HG02642 (cell line): Measurements from ENCODE around the gene MORF4L1.
A peak's percentile ranks its signal among the peaks of the same experiment; 100 is the strongest.
"Not testable (repeated sequence)": the region's sequence is repeated elsewhere in the genome, so short reads cannot be mapped to it uniquely, and the experiment has no call there.

ENCODE experiments used
- ATAC-seq: cut with Tn5 transposase; IDR thresholded peaks from one replicate; pipeline ENCODE4 v1.9.1; 2021; ENCODE audit warnings: mild to moderate bottlenecking; ENCODE audit not compliant: unreplicated experiment, poor library complexity

Gene MORF4L1

GRCh38 chr15:78854833-78855372 lies 17.8 kb upstream of the MORF4L1 start:
- no peak for ATAC-seq

- ATAC-seq = no peak
Observed at GRCh38 chr15:78855746-78856145, 16.9 kb upstream of the MORF4L1 start.

- peak; percentile 78 for ATAC-seq
Observed at GRCh38 chr15:78859971-78860719, 12.5 kb upstream of the MORF4L1 start.

- not testable (repeated sequence) for ATAC-seq
Observed at GRCh38 chr15:78865585-78865984, 7.1 kb upstream of the MORF4L1 start.

- not testable (repeated sequence) for ATAC-seq
Observed at GRCh38 chr15:78866031-78866430, 6.7 kb upstream of the MORF4L1 start.

- ATAC-seq = no peak
Observed at GRCh38 chr15:78866803-78867202, 5.9 kb upstream of the MORF4L1 start.

GRCh38 chr15:78868366-78868765 lies 4.3 kb upstream of the MORF4L1 start:
- ATAC-seq = no peak

GRCh38 chr15:78871483-78872127 lies 1.1 kb upstream of the MORF4L1 start:
- ATAC-seq = not testable (repeated sequence)

- peak; percentile 80 for ATAC-seq
Observed at GRCh38 chr15:78872972-78873792, 492 bp downstream of the MORF4L1 start.

- ATAC-seq = no peak
Observed at GRCh38 chr15:78873793-78874765, 1.4 kb downstream of the MORF4L1 start.

- ATAC-seq = no peak
Observed at GRCh38 chr15:78875107-78875914, 2.6 kb downstream of the MORF4L1 start.

- not testable (repeated sequence) for ATAC-seq
Observed at GRCh38 chr15:78876954-78877353, 4.3 kb downstream of the MORF4L1 start.

GRCh38 chr15:78878356-78878755 lies 5.7 kb downstream of the MORF4L1 start:
- no peak for ATAC-seq

GRCh38 chr15:78879517-78880241 lies 7.0 kb downstream of the MORF4L1 start:
- ATAC-seq = no peak

GRCh38 chr15:78880242-78880533 lies 7.5 kb downstream of the MORF4L1 start:
- no peak for ATAC-seq

- ATAC-seq = no peak
Observed at GRCh38 chr15:78880813-78881212, 8.1 kb downstream of the MORF4L1 start.

- no peak for ATAC-seq
Observed at GRCh38 chr15:78881681-78882080, 9.0 kb downstream of the MORF4L1 start.

GRCh38 chr15:78889000-78889399 lies 16.3 kb downstream of the MORF4L1 start:
- no peak for ATAC-seq
